Keratinocyte (primary cell): ENCODE results near the gene PCDHAC1. TPM values are rescaled to one million over a fixed set of nuclear protein-coding genes. Genes with fewer than 3 reads are reported as not detected.

Experiments
- DNase-seq: peaks from one replicate; pipeline ENCODE4 v3.0.0-alpha.2; 2011; ENCODE audit warnings: low read depth, missing footprints, low spot score
- FAIRE-seq: peaks from 2 replicates; lab custom pipeline; 2011; peaks lifted over from hg19 to GRCh38; lab: Jason Lieb, UNC
- H2AFZ ChIP-seq: 2 replicates; pipeline ENCODE4 v1.6.0; 2012; ENCODE audit warnings: low read length, control low read depth, inconsistent platforms; ENCODE audit not compliant: control insufficient read depth
- H3K27ac ChIP-seq: 2 replicates; pipeline ENCODE4 v1.5.1; 2011; ENCODE audit warnings: low read length; ENCODE audit not compliant: control insufficient read depth, insufficient read depth
- H3K27me3 ChIP-seq: 3 replicates; pipeline ENCODE4 v1.6.0; 2011; ENCODE audit warnings: low read length; ENCODE audit not compliant: control insufficient read depth, insufficient read depth; ENCODE audit errors: extremely low read depth
- H3K36me3 ChIP-seq, 2 experiments: 2 replicates in 1 of 2; 3 replicates in 1 of 2; pipeline ENCODE4 v1.5.1; 2011; ENCODE audit warnings: low read length in 2 of 2, mild to moderate bottlenecking in 1 of 2; ENCODE audit not compliant: control insufficient read depth in 2 of 2, insufficient read depth in 2 of 2; ENCODE audit errors: extremely low read depth in 1 of 2
- H3K4me1 ChIP-seq: 3 replicates; pipeline ENCODE4 v1.5.1; 2011; ENCODE audit warnings: low read length; ENCODE audit not compliant: control insufficient read depth, insufficient read depth; ENCODE audit errors: extremely low read depth
- H3K4me2 ChIP-seq: 3 replicates; pipeline ENCODE4 v1.6.0; 2011; ENCODE audit warnings: low read depth, low read length; ENCODE audit not compliant: control insufficient read depth, insufficient read depth; ENCODE audit errors: extremely low read depth
- H3K4me3 ChIP-seq, 3 experiments: fragments of 200-600 bp in 1 of 3; sonication (generic) in 1 of 3; 2 replicates in 2 of 3; 3 replicates in 1 of 3; pipeline ENCODE4 v1.5.1; 2011 to 2016; ENCODE audit warnings: low read length in 3 of 3, mild to moderate bottlenecking in 3 of 3, control low read depth in 2 of 3, inconsistent platforms in 1 of 3, low read depth in 1 of 3, mixed read lengths in 1 of 3, mixed run types in 1 of 3, moderate library complexity in 1 of 3; ENCODE audit not compliant: control insufficient read depth in 2 of 3, insufficient read depth in 2 of 3; ENCODE audit errors: extremely low read depth in 1 of 3
- H3K79me2 ChIP-seq: 2 replicates; pipeline ENCODE4 v1.6.0; 2012; ENCODE audit warnings: low read length; ENCODE audit not compliant: control insufficient read depth, insufficient read depth
- H3K9ac ChIP-seq: 3 replicates; pipeline ENCODE4 v1.6.0; 2011; ENCODE audit warnings: low read length; ENCODE audit not compliant: control insufficient read depth, insufficient read depth; ENCODE audit errors: extremely low read depth
- H3K9me1 ChIP-seq: 3 replicates; pipeline ENCODE4 v1.6.0; 2011; ENCODE audit warnings: low read length; ENCODE audit not compliant: control insufficient read depth, insufficient read depth; ENCODE audit errors: extremely low read depth
- H3K9me3 ChIP-seq: 2 replicates; pipeline ENCODE4 v1.5.1; 2012; ENCODE audit warnings: low read depth, low read length; ENCODE audit not compliant: control insufficient read depth
- H4K20me1 ChIP-seq: 3 replicates; pipeline ENCODE4 v1.6.0; 2011; ENCODE audit warnings: low read length; ENCODE audit not compliant: control insufficient read depth, insufficient read depth; ENCODE audit errors: extremely low read depth
- EZH2 ChIP-seq: IDR thresholded peaks from one replicate; pipeline ENCODE4 v1.6.1; 2012; ENCODE audit warnings: inconsistent platforms, mild to moderate bottlenecking, low read length, moderate library complexity
- dilution Hi-C: fragments of 300-500 bp; cut with MboI; formaldehyde crosslinking; loops from one replicate; pipeline ENCODE4 v1.7.0; 2020; ENCODE audit warnings: low sequenced_read_pairs; ENCODE audit not compliant: extremely low pct_ligation_motif_present
- polyA plus RNA-seq, 5 experiments: library from polyadenylated mRNA; depleted of rRNA in 3 of 5; stranded (reverse) in 3 of 5; stranded (forward) in 1 of 5; unstranded in 1 of 5; fragments of >200 nt; gene quantifications; 1 replicate in 1 of 5; 2 replicates in 3 of 5; 3 replicates in 1 of 5; pipeline versions ENCODE4 v1.2.1 to v1.2.3, GENCODE V29; 2011 to 2012; ENCODE audit warnings: missing spikeins in 2 of 5, low read depth in 1 of 5, low replicate concordance in 1 of 5
- TF ChIP-seq, protein P1 (sequence below), 3 experiments: IDR thresholded peaks in 1 of 3; conservative IDR thresholded peaks in 1 of 3; optimal IDR thresholded peaks in 1 of 3; 2 replicates in 2 of 3; 3 replicates in 1 of 3; pipeline versions ENCODE3 to v1.5.1; 2011; ENCODE audit warnings: low read length in 3 of 3, mild to moderate bottlenecking in 3 of 3, moderate library complexity in 2 of 3, control low read depth in 1 of 3, inconsistent platforms in 1 of 3; ENCODE audit not compliant: insufficient read depth in 2 of 3; ENCODE audit errors: extremely low read depth in 1 of 3

Gene PCDHAC1
- polyA plus RNA-seq, 1 donor (not counting 4 experiments of a cell fraction or from before 2014, with no cell fraction given) = 0.45 TPM

DNA sequence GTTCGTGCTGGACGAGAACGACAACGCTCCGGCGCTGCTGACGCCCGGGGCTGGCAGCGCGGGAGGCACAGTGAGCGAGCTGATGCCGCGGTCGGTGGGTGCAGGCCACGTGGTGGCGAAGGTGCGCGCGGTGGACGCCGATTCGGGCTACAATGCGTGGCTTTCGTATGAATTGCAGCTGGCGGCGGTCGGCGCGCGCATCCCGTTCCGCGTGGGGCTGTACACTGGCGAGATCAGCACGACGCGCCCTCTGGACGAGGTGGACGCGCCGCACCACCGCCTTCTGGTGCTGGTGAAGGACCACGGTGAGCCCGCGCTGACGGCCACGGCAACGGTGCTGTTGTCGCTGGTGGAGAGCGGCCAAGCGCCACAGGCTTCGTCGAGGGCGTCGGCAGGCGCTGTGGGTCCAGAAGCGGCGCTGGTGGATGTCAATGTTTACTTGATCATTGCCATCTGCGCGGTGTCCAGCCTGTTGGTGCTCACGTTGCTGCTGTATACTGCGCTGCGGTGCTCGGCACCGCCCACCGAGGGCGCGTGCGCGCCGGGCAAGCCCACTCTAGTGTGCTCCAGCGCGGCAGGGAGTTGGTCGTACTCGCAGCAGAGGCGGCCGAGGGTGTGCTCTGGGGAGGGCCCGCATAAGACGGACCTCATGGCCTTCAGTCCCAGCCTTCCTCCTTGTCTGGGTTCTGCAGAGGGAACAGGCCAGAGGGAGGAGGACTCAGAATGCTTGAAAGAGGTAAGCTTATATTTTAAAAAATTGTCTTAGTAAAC, 42.0 kb upstream of the PCDHAC1 start:
- Histone ChIP-seq H3K27me3 (no peaks in the 10 kb centered on the region), H3K79me2 (no peaks in the 10 kb centered on the region), H3K4me1 (no peaks in the 10 kb centered on the region), H3K27ac (no peak overlapping the region), H2AFZ (no peak overlapping the region), H3K36me3 (no peaks in the 10 kb centered on the region), H3K4me2 (no peak overlapping the region), H3K9me1 (no peaks in the 10 kb centered on the region), H3K9ac (no peak overlapping the region), H4K20me1 (no peaks in the 10 kb centered on the region), H3K4me3 (no peak overlapping the region), H3K9me3 (peaks cover 13% of the 10 kb centered on the region)
- TF ChIP-seq, protein P1, sequence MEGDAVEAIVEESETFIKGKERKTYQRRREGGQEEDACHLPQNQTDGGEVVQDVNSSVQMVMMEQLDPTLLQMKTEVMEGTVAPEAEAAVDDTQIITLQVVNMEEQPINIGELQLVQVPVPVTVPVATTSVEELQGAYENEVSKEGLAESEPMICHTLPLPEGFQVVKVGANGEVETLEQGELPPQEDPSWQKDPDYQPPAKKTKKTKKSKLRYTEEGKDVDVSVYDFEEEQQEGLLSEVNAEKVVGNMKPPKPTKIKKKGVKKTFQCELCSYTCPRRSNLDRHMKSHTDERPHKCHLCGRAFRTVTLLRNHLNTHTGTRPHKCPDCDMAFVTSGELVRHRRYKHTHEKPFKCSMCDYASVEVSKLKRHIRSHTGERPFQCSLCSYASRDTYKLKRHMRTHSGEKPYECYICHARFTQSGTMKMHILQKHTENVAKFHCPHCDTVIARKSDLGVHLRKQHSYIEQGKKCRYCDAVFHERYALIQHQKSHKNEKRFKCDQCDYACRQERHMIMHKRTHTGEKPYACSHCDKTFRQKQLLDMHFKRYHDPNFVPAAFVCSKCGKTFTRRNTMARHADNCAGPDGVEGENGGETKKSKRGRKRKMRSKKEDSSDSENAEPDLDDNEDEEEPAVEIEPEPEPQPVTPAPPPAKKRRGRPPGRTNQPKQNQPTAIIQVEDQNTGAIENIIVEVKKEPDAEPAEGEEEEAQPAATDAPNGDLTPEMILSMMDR (optimal IDR thresholded peaks at IDR 0.05 in 1 of 3, IDR thresholded peaks at IDR 0.05 in 1 of 3, conservative IDR thresholded peaks at IDR 0.05 in 1 of 3; ENCODE audit: extremely low read depth in 1 of 3, insufficient read depth in 2 of 3, low read length in 3 of 3) = no peak
- TF ChIP-seq EZH2 = no peak
- dilution Hi-C loops = no loop called here
- FAIRE-seq (no peak), DNase-seq (no peak)

DNA sequence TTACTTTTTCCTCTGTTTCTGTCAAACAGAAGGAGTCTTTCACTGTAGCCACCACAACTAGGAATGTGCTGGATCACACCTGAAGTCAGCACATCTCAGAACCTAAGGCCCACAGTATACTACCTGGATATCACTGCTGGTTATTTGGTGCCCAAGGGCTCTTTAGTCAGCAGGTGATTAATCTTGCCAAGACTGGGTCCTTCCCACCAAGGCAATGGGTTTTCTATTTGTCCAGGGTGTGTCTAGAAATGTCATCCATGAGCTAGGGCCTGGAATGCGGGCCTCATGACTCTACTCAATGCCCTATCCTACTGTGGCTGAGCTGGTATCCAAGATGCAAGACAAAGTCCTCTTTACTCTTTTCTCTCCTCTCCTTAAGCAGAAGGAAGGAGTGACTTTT, 9.8 kb upstream of the PCDHAC1 start:
- TF ChIP-seq, protein P1 (optimal IDR thresholded peaks at IDR 0.05 in 1 of 3, IDR thresholded peaks at IDR 0.05 in 1 of 3, conservative IDR thresholded peaks at IDR 0.05 in 1 of 3; ENCODE audit: extremely low read depth in 1 of 3, insufficient read depth in 2 of 3, low read length in 3 of 3) = no peak
- TF ChIP-seq EZH2 = no peak
- H3K9ac ChIP-seq = no peak overlapping the region
- dilution Hi-C loops = no loop called here
- no peaks in the 10 kb centered on the region for H3K79me2 ChIP-seq
- DNase-seq = no peak
- H3K27ac ChIP-seq = no peak overlapping the region
- H3K36me3 ChIP-seq = no peaks in the 10 kb centered on the region
- FAIRE-seq = no peak
- H4K20me1 ChIP-seq = no peaks in the 10 kb centered on the region
- H3K27me3 ChIP-seq = no peaks in the 10 kb centered on the region
- H3K9me3 ChIP-seq = no peaks in the 10 kb centered on the region
- no peak overlapping the region for H3K4me3 ChIP-seq
- no peak overlapping the region for H3K4me2 ChIP-seq
- no peak overlapping the region for H2AFZ ChIP-seq
- no peaks in the 10 kb centered on the region for H3K9me1 ChIP-seq
- H3K4me1 ChIP-seq = no peaks in the 10 kb centered on the region
